Measurements from ENCODE around the gene CFAP107. TPM values are rescaled to one million over a fixed set of nuclear protein-coding genes. Genes with fewer than 3 reads are reported as not detected.

CFAP107 gene
- total RNA-seq, 1 donor from 2014 or later, result not detected

DNA sequence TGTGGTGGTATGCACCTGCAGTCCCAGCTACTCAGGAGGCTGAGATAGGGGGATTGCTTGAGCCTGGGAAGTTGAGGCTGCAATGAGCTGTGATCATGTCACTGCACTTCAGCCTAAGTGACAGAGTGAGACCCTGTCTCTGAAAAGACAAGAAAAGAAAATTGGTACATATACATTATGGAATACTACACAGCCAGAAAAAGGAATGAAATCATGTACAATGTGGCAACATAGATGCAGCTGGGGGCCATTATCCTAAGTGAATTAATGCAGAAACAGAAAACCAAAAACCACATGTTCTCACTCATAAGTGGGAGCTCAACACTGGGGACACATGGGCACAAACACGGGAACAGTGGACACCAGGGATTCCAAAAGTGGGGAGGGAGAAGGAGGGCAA lies 7.1 kb upstream of the CFAP107 start:
- DNase-seq (ENCODE audit: low spot score), result no peak
- intact Hi-C loops (cut with DNase I), result no loop called here

DNA sequence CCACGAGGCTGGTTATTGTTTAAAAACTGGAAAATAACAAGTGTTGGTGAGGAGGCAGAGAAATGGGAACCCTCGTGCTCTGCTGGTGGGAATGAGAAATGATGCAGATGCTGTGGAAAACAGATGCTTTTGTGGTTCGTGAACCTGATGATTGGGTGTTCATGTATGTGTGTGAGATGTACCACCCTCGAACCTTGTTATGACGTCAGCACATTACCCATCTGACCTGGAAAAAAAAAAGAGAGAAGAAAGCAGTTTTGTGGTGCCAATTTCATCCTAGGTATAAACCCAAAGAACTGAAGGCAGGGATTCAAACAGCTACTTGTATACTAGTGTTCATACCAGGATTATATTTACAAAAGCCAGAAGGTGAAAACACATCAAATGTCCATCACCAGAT lies 6.4 kb upstream of the CFAP107 start:
- DNase-seq (ENCODE audit: low spot score), result no peak
- intact Hi-C loops (cut with DNase I), result no loop called here

DNA sequence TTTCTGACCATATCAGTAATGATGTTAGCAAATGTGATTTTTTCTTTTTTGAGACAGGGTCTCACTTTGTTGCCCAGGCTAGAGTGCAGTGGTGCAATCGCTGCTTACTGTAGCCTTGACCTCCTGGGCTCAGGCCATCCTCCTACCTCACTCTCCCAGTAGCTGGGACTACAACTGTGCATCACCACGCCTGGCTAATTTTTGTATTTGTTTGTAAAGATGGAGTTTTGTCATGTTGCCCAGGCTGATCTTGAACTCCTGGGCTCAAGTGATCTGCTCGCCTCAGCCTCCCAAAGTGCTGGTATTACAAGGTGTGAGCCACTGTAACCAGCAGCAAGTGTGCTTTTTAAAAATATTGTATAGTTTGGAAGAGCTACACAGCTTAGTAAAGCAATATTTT lies 4.1 kb upstream of the CFAP107 start:
- DNase-seq (ENCODE audit: low spot score), result no peak
- intact Hi-C loops (cut with DNase I), result no loop called here

DNA sequence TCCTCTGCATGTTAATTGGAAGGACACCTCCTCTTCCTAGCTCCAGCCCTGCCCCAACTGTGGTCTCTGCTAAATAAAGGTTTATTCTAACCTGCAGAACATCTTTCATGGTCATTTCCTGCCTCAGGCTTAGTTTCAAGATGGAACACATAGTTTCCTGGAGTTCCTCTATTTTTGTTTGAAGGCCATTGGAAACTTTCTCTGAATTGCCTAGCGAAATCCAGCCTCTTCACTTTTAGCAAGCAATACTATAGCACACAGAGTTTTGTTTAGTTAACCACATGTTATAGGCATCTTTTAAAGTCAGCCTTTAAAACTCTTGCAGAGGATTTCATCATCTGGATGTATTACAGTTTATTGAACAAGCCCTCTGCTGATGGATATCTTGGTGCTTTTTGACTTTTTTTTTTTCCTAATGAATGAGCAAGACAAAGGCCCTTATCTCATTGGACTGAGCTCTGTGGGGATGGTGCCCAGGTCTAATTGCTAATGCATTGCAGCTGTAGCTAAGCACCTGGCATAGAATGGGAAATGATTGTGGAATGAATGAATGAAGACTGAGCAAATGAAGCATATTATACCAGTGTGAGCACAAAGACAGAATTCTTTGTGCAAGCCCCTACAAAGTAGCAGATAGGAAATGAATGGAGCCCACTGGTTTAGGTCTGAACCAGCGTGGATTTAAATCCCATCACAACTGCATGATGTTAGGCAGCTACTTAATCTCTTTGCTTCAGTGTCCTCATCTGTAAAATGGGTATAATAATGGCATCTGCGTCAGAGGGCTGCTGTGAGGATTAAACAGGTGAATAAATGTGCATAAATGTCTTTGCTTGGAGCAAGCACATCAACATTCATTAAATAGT lies 641 bp upstream of the CFAP107 start:
- intact Hi-C loops (cut with DNase I), result no loop called here
- DNase-seq (ENCODE audit: low spot score), result no peak

DNA sequence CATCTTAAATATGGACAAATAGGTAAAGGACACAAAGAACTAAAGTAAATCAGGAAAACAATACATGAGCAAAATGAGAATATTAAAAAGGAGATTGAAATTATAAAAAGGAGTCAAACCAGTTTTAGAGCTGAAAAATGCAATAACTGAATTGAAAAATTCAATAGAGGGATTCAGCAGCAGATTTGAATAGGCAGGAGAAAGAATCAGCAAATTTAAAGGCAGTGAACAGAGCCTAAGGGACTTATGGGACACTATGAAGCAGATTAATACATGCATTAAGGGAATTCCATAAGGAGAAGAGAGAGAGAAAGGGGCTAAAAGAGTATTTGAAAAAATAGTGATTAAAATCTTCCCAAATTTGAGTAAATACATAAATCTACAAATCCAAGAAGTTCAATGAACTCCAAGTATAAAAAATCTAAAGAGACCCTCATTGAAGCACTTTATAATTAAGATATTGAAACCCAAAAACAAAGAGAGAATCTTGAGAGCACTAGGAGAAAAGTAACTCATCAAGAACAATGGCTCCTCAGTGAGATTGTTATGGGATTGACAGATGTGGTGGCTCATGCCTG lies 2.9 kb downstream of the CFAP107 start:
- intact Hi-C loops (cut with DNase I), result no loop called here
- DNase-seq (ENCODE audit: low spot score), result no peak

DNA sequence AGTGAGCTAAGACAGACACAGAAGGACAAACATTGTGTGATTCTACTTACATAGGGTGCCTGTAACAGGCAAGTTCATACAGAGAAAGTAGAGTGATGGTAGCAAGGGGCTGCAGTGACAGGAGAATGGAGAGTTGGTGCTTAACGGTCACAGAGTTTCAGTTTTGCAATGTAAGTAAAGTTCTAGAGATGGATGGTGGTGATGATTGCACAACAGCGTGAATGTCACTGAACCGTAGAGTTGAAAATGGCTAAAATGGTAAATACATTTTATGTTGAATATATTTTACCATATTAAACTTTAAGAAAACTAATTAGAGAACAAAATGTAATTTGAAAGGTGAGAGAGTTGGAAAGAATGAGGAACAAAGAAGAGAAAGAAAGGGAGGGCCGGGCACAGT lies 8.7 kb downstream of the CFAP107 start:
- DNase-seq (ENCODE audit: low spot score), result no peak

DNA sequence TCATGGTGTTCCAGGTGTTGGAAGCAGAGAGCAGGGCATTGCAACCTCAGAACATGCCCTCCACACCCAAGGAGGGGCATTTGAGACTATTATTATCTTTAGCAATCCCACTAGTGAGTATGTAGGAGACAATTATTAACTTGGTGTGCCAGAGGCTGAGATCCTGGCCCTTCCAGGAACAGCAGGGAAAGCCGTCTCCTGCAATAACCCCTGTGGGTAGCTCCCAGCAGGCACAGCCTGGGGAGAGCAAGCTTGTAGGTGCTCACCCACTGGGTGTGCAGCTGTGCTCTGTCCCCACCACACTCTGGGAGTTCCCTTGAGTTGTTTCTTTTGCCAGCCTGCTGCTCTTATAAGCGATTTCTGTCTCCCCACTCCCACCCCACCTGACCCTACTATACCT lies 10.3 kb downstream of the CFAP107 start:
- no peak for DNase-seq (ENCODE audit: low spot score)

More for the DNA sequence above, 8.7 kb downstream of the CFAP107 start:
- intact Hi-C loops (cut with DNase I), result no loop called here

DNA sequence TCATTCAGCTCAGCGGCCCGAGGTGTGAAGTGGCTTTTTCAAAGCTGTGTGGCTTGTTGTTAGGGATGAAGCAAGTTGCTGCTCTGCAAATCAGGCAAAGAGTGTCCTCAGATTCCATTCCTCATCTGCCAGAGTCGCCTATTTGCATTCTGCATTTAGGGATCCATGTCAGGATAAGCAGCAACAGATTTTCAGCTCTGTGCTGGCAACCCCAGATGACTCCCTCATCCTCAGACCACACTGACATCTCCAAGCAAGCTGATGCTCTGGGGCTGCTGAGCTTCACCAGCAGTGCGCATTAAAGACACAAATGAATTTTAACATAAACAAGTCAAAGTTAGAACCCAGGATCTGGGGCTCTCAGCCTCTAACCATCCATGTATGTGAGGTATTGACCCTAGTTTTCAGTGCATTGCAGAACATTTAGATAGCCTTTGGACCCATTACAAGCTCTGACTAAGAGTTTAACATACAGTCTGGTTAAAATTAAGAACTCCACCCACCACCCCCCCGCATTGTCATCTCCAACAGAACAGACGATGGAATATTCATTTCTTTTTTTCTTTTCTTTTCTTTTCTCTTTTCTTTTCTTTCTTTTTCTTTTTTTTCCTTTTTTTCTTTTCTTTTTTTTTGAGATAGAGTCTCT lies 10.9 kb downstream of the CFAP107 start:
- intact Hi-C loops (cut with DNase I), result no loop called here
- no peak for DNase-seq (ENCODE audit: low spot score)

More for the DNA sequence above, 10.3 kb downstream of the CFAP107 start:
- intact Hi-C loops (cut with DNase I), result no loop called here

DNA sequence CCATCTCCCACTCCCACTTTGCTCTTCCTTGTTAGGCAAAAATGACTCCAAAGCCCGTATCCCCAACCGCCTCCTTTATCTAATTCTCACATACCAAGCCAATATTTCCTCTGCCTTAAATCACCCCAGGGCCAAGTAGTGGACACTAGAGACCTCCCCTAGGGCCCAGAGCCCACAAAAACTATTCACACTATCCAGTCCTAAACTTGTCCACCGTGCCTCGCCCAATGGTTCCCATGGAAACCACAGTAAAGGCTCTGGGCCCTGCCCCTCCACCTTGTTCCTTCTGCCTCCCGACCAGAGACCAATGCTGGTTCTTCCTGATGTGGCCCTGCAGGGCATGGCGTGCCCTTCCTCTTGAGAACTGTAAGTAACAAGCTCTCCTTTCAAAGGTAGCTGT lies 11.8 kb downstream of the CFAP107 start:
- DNase-seq (ENCODE audit: low spot score), result no peak
- intact Hi-C loops (cut with DNase I), result no loop called here

DNA sequence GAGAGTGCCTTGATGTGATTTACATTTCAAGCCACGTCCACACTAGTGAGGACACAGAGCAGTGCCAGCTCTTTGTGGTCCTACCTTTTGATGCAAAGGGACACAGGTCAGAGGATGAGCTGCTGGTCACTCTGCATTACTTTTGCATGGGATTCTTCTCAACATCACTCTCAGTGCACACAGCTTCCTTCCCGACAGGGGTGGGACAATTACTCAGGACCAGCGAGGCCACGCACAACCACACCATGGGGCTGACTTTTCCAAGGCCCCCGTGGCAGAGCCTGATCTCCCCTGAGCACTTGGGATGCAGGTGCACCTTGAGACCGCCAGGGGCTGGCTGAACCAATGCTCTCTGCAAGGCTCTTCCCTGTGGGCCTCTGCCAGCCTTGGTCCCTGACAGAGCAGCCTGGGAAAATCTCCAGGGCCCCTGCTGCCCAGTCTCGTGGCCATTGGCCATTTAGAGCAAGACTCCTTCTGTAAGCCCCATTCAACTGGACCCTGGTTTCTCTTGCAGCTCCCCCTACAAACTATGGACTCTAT lies 14.3 kb downstream of the CFAP107 start:
- intact Hi-C loops (cut with DNase I), result no loop called here

DNA sequence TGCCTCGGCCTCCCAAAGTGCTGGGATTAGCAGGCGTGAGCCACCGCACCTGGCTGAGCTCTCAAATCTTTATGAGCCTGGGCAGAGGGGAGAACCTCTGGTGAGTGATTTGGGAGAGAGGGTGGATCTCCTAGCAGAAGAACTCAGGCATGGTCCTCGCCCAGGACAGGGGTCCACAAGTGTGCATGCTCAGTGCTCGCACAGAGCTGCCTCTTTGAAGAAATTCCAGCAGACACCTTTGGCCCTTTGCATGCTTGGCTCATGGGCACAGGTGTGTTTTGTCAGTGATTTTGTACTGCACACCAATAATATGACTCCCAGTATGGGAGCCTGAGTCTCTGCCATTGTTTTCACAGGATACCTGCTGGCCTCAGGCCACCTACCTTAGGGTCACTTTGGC lies 15.8 kb downstream of the CFAP107 start:
- intact Hi-C loops (cut with DNase I), result no loop called here

More for the DNA sequence above, 14.3 kb downstream of the CFAP107 start:
- no peak for DNase-seq (ENCODE audit: low spot score)

DNA sequence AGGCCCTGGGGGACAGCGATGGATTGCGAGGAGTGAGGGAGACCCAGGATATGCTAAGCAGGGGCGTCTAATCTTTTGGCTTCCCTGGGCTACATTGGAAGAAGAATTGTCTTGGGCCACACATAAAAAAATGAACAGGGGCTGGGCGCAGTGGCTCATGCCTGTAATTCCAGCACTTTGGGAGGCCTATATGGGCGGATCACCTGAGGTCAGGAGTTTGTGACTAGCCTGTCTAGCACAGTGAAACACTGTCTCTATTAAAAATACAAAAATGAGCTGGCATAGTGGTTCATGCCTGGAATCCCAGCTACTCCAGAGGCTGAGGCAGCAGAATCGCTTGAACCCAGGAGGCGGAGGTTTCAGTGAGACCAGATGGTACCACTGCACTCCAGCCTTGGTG lies 16.8 kb downstream of the CFAP107 start:
- DNase-seq (ENCODE audit: low spot score), result no peak
- intact Hi-C loops (cut with DNase I), result no loop called here

More for the DNA sequence above, 15.8 kb downstream of the CFAP107 start:
- no peak for DNase-seq (ENCODE audit: low spot score)

DNA sequence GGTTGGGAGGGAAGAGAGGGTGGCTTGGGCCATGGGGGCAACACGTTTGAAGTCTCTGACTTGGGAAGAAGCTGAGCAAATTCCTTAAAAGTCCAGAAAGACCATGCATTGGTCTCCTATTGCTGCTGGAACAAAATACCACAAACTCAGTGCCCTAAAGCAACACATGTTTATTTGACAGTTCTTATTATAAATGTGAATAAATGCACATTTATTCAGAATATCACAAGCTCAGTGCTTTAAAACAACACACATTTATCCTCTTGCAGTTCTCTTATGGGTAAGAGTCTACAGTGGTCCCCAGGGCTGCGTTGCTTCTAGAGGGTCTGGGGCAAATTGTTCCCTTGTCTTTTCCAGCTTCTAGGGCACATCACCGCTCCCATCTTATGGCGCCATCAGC lies 17.5 kb downstream of the CFAP107 start:
- intact Hi-C loops (cut with DNase I), result no loop called here
- no peak for DNase-seq (ENCODE audit: low spot score)

DNA sequence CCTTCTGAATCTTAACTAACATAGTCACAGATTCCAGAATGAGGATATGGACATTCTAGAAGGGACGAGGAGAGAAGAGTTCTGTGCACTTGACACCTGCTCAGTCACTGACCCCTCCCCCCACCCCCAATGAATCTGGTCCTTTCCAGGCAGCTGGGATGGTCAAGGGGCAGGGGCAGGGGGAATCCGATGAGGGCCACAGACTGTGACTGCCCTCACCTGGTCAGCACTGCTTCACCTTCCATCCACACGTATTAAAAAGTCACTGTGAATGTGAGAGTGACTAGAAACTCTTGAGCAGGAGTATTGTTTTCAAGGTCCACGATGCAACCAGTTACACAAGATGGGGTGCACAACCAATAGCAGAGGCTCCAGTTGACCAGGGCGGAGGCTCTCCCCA lies 18.0 kb downstream of the CFAP107 start:
- DNase-seq (ENCODE audit: low spot score), result no peak

DNA sequence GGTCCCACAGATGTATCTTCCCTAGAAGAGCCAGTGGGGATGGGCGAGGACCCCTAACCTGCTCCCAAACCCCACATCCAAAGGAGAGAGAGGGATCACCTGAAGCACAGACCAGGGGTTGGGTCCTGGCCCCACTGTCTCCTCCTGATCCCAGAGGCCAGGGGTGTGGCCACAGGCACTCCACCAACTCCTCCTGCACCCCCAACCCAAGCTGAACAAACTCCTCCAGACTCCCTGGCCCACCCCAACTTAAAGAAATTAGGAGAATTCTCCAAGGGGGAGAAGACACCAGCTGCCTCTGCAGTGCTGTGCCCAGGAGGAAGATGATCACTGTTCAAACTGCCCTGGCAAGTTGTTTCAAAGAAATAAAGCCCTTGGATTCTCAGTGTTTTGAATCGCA lies 23.0 kb downstream of the CFAP107 start:
- DNase-seq (ENCODE audit: low spot score), result no peak
- intact Hi-C loops (cut with DNase I), result no loop called here

More for the DNA sequence above, 18.0 kb downstream of the CFAP107 start:
- intact Hi-C loops (cut with DNase I), result no loop called here

DNA sequence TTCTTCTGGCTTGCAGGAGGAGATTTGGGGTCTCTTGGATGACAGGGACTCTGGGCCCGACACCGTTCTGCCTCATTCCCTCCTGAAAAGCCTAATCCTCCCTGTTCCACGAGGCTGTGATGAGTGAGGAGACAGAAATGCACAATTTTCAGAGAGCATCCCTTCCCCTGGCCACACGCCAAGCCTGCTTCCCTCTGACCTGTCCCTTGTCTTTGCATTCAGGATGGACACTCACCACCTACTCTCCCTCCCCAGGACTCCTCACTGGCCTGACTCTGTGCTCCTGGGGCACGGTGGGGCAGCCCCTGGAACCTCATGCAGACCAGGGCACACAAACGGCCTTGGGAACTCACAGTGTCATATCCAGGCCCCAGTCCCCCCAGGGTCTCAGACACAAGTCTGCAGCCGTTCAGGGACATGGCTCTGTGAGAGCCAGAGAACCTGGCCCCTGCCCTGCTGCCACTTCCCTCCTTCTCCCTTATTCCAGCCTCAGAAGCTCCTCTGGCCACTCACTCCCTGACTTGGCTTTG lies 24.0 kb downstream of the CFAP107 start:
- intact Hi-C loops (cut with DNase I), result no loop called here
- DNase-seq (ENCODE audit: low spot score), result no peak

DNA sequence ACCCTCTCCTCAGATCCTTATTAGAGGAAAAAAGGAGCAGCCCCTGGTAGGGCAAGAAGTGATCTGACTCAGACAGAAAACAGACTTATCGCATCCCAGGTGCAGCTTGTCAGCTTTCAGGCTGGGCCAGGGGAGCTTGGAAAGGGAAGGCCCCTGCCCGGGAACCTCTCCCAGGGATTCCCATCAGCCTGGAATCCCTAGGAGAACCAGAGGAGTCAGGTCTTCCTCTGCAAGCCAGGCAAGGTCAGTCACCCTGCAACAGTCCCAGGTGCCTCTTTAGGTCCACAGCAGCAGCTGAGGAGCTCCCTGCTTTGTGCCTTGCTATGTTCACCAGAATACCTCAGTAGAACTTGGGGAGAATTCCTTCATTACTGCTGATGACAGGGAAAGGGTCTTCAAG lies 24.6 kb downstream of the CFAP107 start:
- DNase-seq (ENCODE audit: low spot score), result no peak
- intact Hi-C loops (cut with DNase I), result no loop called here

DNA sequence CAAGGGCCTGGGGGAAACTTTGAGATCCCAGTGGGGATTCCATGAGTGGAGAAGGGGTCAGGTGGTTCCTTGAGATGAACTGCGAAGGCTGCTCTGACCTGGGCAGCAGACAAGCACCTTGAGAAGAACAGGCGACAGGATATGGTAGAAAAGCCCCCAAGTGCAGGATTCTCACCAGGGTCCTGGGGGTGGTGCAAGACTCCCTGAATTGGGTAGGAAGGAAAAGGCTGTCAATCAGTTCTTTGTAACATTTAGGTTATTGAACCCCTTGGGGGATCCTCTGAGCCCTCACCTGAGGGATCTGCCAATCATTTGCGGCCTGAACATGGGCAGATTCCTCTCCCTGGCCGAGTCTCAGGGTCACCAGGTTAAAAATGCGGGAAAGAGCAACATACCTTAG lies 25.2 kb downstream of the CFAP107 start:
- intact Hi-C loops (cut with DNase I), result no loop called here
- no peak for DNase-seq (ENCODE audit: low spot score)

DNA sequence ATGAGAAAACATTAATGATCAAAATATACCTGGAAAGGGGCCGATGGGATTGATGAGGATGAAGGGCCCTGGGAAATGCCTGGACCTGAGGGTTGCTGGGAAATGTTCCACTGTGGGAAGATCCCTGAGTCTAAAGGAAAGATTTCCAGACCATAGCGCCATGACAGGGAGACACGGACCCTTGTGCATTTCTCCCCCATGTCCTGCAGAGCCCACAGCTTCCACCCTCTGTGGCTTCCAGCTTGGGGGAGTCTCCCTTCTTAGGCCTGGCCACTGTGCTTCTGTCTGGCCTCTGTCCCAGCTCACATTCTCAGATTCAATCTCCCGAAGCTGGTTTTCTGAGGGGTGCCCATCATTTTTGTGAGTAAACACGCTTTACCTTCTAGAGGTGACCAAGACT lies 26.5 kb downstream of the CFAP107 start:
- intact Hi-C loops (cut with DNase I), result no loop called here
- no peak for DNase-seq (ENCODE audit: low spot score)

DNA sequence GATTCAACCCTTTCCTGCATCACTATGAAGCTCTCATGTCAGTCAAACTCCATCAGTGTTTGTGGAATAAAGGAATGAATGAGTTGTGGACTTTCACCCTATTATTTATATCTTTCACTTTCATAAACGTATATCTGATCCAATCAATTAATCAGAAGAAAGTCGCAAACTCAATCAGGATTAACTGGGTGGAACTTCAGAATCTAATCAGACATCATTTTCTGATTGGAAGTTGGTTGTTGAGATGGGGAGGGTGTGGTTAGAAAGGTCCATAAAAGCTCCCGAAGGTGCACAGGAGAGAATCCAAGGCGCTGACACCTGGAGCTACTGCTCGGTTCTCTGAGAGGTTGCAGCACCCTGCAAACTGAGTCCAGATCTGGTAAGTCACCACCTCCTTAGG lies 27.4 kb downstream of the CFAP107 start, which contains the start of gene PRAMEF12:
TSS of gene PRAMEF12 (plus strand) at position 301 of the 400 bp plus-strand sequence. CDS start 1,130 bp downstream, outside the sequence.
- DNase-seq (ENCODE audit: low spot score), result no peak
- intact Hi-C loops (cut with DNase I), result no loop called here
